A172 (cell line): ENCODE data around the gene C14orf119. TPM values are rescaled to one million over a fixed set of nuclear protein-coding genes. Genes with fewer than 3 reads are reported as not detected.

Experiments used
- DNase-seq: peaks from one replicate; pipeline ENCODE4 v3.0.0-alpha.2; 2015; ENCODE audit warnings: low spot score
- total RNA-seq: library from RNA; depleted of rRNA; stranded (reverse); fragments of >200 nt; shearing (Covaris generic); gene quantifications from 2 replicates; pipeline ENCODE4 v1.2.3, GENCODE V29; 2014

The C14orf119 gene
- total RNA-seq, 1 experiment from 2014 or later, result 23.0 TPM

GRCh38 chr14:23109769-23110168 is 14.5 kb downstream of the C14orf119 start:
- no peak for DNase-seq

GRCh38 chr14:23110579-23111365 is 15.5 kb downstream of the C14orf119 start:
- DNase-seq, result no peak

- DNase-seq, result no peak
These were observed 17.3 kb downstream of the C14orf119 start for GRCh38 chr14:23112359-23113178.

- no peak for DNase-seq
These were observed 18.3 kb downstream of the C14orf119 start for GRCh38 chr14:23113431-23114119.

GRCh38 chr14:23114120-23114458 is 18.8 kb downstream of the C14orf119 start:
- DNase-seq, result no peak

GRCh38 chr14:23114669-23115038 is 19.3 kb downstream of the C14orf119 start:
- no peak for DNase-seq

- peak; percentile 86 for DNase-seq
These were observed 19.9 kb downstream of the C14orf119 start for GRCh38 chr14:23115039-23115731.

GRCh38 chr14:23115918-23116317 is 20.6 kb downstream of the C14orf119 start:
- DNase-seq, result no peak

GRCh38 chr14:23117371-23118020 is 22.2 kb downstream of the C14orf119 start:
- no peak for DNase-seq

- no peak for DNase-seq
These were observed 23.4 kb downstream of the C14orf119 start, which contains the start of gene CEBPE for GRCh38 chr14:23118506-23119362. Gene CEBPE (minus strand): TSS chr14:23119255. CDS start chr14:23119091, 164 bp downstream.

GRCh38 chr14:23119363-23120327 is 24.3 kb downstream of the C14orf119 start:
- DNase-seq, result no peak

- peak; percentile 56 for DNase-seq
These were observed 25.4 kb downstream of the C14orf119 start for GRCh38 chr14:23120541-23121251.

- DNase-seq, result peak; percentile 58
These were observed 26.1 kb downstream of the C14orf119 start for GRCh38 chr14:23121361-23121771.

- DNase-seq, result no peak
These were observed 26.8 kb downstream of the C14orf119 start for GRCh38 chr14:23122086-23122485.

- DNase-seq, result no peak
These were observed 28.1 kb downstream of the C14orf119 start for GRCh38 chr14:23123419-23123818.

GRCh38 chr14:23124337-23124954 is 29.1 kb downstream of the C14orf119 start:
- no peak for DNase-seq

- no peak for DNase-seq
These were observed 29.7 kb downstream of the C14orf119 start for GRCh38 chr14:23125011-23125410.
